GM11168 (cell line): ENCODE measurements around the gene DPPA3.
"Not testable (repeated sequence)": the region's sequence is repeated elsewhere in the genome, so short reads cannot be mapped to it uniquely, and the experiment has no call there.

ENCODE experiments used
- in situ Hi-C: fragments of 300-500 bp; cut with MboI; formaldehyde crosslinking; loops from one replicate; pipeline ENCODE4 v1.12.0; 2022; ENCODE audit warnings: low sequenced_read_pairs; ENCODE audit not compliant: unreplicated experiment

Gene DPPA3

DNA sequence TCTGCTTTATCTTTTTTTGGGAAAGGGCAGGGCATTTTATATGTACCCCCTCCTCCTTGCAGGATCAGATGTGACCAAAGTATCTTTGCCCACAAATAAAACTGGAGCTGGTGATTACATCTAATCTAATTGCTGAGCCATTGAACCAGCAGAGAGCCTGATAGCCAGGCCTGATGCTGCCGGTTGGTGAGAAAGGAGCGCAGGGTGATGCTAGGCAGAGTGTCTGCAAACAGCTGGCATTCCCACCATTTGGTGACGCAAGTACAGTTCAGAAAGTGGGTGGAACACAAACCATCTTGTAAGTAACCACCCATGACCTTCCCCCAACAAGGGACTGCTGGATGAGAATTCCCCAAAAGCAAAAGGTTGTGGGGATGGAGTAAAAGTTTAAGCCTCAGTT is 12.7 kb downstream of the DPPA3 start:
- in situ Hi-C loops: no loop called here

GRCh38 chr12:7729746-7730145 is 18.5 kb downstream of the DPPA3 start:
- in situ Hi-C loops: no loop called here

GRCh38 chr12:7730984-7731383 is 19.8 kb downstream of the DPPA3 start:
- in situ Hi-C loops: not testable (repeated sequence)

- in situ Hi-C loops: no loop called here
These were observed 20.3 kb downstream of the DPPA3 start for GRCh38 chr12:7731486-7731885.

DNA sequence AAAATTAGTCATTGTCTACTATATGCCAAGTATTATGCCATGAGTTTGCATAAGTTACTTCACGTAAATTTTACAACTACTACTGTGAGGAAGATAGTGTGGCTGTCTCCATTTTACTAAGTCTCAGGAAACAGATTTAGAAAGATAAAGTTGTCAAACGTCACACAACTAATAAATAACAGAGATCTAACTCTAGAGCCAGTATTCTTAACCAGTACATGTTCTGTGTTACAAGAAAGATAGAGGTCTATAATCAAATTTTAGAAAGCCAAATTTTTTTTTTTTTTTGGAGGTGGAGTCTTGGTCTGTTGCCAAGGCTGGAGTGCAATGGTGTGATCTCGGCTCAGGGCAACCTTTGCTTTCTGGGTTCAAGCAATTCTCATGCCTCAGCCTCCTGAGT is 21.8 kb downstream of the DPPA3 start:
- in situ Hi-C loops: no loop called here

- in situ Hi-C loops: no loop called here
These were observed 36.0 kb downstream of the DPPA3 start, which contains the start of gene CLEC4C for GRCh38 chr12:7747246-7747645. Gene CLEC4C, minus strand, starts transcription at chr12:7747375. Its CDS starts 27 bp downstream, at chr12:7747348.

- in situ Hi-C loops: no loop called here
These were observed 37.6 kb downstream of the DPPA3 start for GRCh38 chr12:7748852-7749251.

DNA sequence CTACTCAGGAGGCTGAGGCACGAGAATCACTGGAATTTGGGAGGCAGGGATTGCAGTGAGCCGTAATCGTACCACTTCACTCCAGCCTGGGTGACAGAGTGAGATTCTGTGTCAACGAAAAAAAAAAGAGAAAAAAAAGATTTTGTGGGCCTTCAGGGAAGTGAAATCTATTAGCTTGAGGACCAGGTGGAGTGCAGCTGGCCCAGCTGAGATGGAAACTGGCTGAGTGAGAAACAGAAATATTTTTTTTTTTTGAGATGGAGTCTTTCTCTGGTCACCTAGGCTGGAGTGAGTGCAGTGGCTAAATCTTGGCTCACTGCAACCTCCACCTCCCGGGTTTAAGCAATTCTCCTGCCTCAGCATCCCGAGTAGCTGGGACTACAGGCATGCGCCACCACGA is 38.2 kb downstream of the DPPA3 start:
- in situ Hi-C loops: no loop called here

DNA sequence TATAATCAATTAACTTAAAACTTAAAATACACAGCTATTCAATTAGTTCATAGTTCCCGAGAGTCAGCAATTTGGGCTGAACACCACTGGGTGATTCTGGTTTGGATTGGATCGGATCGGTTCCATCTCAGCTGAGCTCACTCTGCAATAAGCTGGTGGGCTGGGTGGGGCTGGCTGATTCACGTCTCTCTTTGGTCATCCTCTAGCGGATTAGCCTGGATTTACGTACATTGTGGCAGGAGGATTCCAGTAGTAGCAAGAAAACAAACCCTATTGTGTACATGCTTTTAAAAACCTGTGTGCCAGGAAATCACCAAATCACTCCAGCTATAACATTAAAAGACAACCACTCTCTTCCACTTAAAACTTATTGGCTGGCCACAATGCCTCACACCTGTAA is 39.1 kb downstream of the DPPA3 start:
- in situ Hi-C loops: no loop called here

DNA sequence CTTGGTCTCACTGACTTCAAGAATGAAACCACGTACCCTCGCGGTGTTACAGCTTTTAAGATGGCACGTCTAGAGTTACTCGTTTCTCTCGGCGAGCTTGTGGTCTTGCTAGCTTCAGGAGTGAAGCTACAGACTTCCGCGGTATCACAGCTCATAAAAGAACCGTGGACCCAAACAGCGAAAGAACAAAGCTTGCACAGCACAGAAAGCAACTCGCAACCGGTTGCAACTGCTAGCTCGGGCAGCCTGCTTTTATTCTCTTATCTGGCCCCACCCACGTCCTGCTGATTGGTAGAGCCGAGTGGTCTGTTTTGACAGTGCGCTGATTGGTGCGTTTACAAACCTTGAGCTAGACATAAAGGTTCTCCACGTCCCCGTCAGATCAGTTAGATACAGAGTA is 40.2 kb downstream of the DPPA3 start:
- in situ Hi-C loops: no loop called here

DNA sequence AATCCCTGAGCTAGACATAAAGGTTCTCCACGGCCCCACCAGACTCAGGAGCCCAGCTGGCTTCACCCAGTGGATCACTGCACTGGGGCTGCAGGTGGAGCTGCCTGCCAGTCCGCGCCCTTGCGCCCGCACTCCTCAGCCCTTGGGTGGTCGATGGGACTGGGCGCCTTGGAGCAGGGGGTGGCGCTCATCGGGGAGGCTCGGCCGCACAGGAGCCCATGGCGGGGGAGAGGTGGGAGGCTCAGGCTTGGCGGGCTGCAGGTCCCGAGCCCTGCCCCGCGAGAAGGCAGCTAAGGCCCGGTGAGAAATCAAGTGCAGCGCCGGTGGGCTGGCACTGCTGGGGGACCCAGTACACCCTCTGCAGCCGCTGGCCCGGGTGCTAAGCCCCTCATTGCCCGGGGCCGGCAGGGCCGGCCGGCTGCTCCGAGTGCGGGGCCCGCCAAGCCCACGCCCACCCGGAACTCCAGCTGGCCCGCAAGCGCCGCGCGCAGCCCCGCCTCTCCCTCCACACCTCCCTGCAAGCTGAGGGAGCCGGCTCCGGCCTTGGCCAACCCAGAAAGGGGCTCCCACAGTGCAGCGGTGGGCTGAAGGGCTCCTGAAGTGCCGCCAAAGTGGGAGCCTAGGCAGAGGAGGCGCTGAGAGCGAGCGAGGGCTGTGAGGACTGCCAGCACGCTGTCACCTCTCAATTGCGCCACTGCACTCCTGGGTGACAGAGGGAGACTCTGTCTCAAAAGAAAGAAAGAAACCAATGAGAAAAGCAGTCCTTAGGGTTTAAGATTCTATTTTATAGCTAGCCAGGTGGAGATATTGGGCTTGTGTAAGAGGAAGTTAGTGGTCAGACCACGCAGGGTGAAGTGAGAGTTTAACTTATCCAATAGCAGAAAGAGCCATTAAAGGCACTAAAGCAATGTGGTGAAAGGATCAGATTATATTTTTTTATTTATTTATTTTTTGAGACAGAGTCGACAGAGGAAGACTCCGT is 41.0 kb downstream of the DPPA3 start:
- in situ Hi-C loops: not testable (repeated sequence)

GRCh38 chr12:7755668-7756067 is 44.4 kb downstream of the DPPA3 start:
- in situ Hi-C loops: not testable (repeated sequence)

GRCh38 chr12:7756993-7757392 is 45.8 kb downstream of the DPPA3 start:
- in situ Hi-C loops: no loop called here

- in situ Hi-C loops: no loop called here
These were observed 47.5 kb downstream of the DPPA3 start for GRCh38 chr12:7758766-7759140.
